ENCODE results near the gene COMMD10. TPM values are rescaled to one million over a fixed set of nuclear protein-coding genes. Genes with fewer than 3 reads are reported as not detected.
"Not testable (repeated sequence)": the region's sequence is repeated elsewhere in the genome, so short reads cannot be mapped to it uniquely, and the experiment has no call there.

Gene COMMD10
- 27.0 TPM for polyA plus RNA-seq (ENCODE audit: insufficient read length)

DNA sequence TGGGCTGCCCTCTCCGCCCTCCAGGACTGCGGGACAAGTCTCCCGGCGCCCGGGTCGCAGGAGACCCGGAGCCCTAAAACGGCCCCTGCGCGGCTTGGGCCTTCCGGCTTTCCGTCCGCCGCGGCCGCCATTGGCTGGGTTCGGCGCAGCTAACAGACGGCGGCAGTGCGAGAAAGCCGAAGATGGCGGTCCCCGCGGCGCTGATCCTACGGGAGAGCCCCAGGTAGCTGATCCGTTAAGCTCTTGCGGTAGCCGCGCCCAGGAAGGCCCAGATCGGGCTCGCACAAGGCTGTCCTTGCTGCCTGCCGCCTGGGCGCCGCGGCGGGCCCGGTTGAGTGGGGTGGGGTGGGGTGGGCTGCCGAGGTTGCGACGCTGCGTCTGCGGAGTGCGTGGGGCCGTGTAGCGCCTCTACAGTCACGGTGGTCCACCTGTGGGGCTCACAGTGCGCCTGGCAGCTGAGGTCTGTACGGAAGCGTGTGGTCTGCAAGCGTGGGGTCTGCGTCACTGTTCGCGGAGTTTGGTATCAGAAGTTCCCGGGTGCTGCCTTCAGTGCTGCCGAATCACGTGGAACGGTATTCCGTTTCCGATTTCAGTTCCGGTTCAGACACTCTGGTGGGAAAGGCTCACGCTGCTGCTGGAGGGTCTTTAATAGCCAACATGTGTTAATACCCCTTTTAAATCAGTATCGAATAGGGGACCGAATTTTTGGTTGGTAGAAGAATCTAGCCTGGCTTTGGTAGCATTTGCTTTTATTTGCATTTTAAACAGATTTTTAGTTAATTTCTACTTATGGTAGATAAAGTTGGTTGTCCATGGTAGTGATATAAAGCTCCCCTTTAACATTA is at the start of gene COMMD10:
Gene COMMD10, plus strand, starts transcription at position 155 of the 845 bp plus-strand sequence.
- DNase-seq (ENCODE audit: low read depth): peak; percentile 83

DNA sequence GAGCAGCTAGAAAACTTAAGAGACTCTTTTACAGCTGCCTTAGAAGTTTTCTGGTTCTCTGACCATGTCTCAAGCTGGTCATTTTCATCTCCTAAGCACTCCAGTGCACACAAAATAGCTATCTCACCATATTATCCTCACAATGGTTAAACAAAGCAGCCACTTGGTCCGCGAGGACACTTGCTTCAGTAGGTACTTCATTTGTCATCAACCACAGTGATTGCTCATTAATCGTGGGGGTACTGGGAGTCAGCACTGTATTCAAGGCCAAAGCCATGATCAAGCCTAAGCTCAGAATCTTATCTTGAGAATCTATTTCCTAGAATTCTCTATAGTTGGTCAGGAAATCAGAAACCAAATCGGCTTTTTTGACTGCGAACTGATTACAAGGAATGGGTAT is 49.7 kb upstream of the COMMD10 start:
- no peak for DNase-seq (ENCODE audit: low read depth)

DNA sequence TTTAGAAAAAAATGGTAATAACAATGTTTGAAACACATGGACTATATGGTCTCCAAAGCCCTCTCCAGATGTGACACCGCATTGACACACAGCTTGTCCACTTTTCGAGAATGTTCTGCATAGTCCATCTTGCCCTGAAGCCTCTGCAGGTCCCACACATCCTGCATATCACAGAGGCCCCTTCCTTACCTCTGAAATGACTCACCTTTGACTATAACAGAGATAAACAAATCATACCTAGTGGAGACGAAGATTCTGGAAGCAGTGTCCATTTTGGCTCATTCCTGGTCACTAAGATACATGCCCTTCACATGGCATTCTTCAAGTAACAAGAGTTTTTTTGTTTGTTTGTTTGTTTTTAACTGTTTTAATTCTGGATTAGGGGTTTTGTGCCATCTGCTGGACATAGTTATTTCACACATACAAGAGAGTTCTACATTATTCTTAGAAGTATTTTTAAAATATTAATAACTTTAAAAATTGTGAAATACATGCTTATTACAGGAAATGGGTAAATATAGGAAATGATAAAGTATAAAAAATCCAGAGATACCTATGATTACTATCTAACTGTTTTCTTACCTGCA is 47.5 kb upstream of the COMMD10 start:
- DNase-seq (ENCODE audit: low read depth): no peak

DNA sequence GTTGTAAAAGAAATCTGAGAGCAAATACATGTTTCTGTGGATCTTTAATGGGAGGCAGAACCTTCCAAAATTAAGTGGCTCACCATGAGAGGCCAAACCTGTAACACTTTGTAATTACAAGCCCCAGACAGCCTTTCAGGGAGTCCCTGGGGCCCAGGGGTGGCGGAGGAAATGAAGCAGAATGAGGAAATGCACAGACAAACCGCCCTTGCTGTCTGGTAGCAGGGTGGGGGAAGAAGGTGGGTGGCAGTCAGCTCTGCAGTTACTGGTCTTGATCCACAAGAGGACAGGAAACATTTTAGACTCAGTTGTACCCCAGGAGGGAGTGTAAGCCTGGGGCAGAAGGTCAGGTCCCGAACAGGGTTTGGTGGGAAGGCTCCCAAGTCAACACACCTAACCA is 46.0 kb upstream of the COMMD10 start:
- no peak for DNase-seq (ENCODE audit: low read depth)

DNA sequence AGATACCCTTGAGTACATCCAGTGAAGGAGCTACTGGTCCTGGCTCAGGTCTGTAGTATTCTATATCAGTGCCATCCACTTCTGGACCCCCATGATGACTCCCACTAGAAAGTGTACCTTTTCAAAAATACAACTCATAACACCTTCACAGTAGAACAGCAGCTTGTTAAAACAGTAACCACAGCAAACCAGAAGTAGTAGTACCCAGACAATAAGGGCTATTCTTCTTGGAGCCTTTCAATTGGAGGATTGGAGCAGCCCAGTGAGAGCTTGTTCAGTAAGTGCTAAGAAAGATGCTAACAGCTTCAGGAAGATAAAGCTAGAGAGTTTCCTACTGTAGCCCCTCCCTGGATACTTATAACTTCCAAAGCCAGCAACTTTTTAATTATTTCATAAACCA is 42.5 kb upstream of the COMMD10 start:
- DNase-seq (ENCODE audit: low read depth): no peak

DNA sequence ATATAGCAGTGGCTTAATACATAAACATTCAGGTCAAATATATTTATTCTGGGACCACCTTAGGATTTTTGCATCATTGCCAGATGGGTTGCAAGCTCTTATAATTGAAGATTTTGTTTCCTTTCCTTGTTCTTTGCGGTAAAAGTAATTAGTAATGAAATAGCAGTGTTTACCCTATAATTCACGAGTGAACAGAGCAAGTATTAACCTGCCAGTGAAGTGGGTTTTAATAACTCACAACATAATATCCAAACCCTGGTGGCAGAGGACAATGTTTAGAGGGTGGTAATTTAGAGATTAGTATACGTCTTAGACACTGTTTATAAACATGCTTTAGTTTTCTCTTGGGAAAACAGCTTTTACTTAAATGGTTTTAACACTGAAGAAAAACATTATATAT is 40.8 kb upstream of the COMMD10 start:
- no peak for DNase-seq (ENCODE audit: low read depth)

DNA sequence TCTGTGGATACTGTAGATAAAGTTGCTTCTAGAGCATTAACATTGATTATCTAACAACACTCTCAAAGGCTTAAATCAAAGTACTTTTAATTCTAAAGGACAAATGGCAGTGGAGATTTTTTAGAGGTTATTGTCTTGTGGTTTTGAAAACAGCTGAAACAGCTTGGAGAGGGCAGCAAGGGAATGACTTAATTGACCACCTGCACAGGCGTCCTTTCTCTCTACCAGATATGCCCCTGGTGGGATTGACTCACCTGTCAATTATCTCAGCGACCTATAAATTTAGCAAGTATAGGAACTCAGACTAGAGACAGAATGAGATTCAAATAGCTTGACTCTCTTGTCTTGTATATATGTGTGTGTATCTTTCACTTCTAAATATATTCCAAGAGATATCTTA is 39.0 kb upstream of the COMMD10 start:
- DNase-seq (ENCODE audit: low read depth): no peak

DNA sequence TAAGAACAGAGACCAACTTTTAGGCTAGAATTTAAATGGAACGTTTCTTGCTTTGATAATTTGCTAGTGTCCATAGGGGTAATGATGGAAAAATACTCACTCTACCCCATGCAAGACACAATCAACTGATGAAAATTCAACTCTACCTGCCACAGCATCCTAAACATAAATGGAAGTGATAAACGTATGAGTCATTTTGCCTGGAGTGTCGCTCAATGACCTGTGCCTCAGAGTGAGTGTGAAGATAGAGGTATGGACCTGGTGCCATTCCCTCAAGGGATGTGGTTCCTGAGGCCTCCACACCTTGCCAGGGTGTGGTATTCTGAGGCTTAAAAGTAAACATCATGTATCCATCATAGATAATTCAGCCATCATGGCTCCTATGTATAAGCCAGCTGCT is 38.6 kb upstream of the COMMD10 start:
- DNase-seq (ENCODE audit: low read depth): no peak

DNA sequence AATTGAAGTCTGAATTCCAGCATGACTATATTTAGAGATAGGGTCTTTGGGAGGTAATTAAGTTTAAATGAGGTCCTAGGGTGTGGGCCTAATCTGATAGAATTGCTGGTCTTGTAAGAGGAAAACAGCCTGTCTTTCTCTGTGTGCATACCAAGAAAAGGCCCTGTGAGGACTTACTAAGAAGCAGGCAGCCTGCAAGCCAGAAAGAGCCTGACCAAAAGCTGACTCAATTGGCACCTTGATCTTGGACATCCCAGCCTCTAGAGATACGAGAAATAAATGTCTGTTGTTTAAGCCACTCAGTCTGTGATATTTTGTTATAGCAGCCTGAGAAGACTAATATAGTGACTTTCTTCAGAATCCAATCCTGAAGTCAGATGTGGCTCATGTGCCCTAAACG is 38.0 kb upstream of the COMMD10 start:
- DNase-seq (ENCODE audit: low read depth): no peak

DNA sequence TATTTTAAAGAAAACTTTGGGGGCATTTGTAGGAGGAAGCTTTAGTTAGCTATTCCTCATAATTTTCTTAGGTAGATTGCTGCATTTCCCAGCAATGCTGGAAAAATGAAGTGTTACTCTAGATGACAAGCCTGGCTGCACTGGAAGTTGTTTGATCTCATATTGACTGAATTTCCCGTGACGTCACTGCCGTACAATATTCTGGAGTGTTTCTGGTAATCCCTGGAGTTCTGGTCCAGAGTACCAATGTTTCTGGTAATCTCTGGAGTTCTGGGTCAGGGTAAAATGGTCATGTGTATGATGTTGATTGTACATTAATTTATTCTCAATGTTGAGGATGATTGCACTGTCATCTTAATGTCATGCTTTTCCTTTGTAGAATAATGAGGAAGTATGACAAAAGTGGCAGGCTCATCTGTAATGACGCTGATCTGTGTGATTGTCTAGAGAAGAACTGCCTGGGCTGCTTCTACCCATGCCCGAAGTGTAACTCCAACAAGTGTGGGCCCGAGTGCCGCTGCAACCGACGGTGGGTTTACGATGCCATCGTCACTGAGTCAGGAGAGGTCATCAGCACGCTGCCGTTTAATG is 26.4 kb upstream of the COMMD10 start:
- no peak for DNase-seq (ENCODE audit: low read depth)

DNA sequence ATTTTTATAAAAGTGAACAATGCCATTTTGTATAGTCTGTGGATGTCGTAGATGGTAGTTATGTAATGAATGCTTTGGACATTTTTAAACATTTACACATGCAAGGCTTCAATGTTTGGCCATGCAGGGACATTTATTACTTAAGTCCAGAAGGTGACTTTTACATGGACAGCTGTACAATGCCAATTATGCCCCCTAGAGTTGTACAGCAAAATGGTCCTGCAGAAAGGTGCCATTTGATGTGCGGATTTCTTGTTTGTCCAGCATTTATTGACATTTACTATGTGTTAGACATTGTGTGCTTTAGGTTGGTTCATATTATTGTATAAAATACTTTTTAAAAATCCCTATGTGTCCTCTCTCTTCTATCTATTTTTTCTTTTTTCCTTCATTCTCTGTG is 22.5 kb upstream of the COMMD10 start:
- no peak for DNase-seq (ENCODE audit: low read depth)

DNA sequence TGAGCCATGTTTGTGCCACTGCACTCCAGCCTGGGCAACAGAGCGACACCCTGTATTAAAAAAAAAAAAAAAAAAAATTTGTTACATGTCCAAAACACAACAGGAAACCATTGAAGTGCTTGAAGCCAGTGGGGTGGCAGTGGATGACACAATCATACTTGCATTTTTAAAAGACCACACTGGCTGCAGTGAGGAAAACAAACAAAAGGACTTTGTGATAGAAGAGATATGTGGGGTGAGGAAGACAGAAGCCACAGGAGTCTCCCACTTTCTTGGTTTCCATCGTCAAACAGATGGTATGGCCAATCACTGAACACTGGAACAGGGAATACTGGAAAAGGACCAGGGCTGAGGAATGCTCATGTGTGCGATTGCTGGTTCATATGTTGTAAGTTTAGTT is 20.9 kb upstream of the COMMD10 start:
- DNase-seq (ENCODE audit: low read depth): no peak

DNA sequence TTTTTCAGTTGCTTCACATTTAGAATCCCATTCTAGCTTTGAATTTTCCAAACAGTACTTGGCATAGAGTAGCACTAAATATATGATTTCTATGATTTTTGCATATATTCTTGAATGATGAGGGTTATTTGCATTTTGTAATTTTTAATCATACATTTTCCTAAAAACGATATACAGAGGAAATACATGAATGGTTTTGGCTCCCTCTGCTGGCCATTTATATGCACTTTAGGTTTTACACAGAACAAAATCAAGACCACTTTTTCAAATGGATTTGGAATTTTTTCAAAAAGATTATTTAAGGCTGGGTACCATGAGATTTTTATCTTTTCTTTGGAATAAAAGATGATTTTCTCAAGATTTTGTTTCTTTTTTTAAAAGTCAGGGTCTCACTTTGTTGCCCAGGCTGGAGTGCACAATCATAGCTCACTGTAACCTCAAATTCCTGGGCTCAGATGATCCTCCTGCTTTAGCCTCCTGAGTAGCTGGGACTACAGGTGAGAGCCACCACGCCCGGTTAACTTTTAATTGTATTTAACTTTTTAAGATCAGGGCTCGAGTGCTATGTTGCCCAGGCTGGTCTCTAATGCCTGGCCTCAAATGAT is 16.7 kb upstream of the COMMD10 start:
- DNase-seq (ENCODE audit: low read depth): peak; percentile 59

DNA sequence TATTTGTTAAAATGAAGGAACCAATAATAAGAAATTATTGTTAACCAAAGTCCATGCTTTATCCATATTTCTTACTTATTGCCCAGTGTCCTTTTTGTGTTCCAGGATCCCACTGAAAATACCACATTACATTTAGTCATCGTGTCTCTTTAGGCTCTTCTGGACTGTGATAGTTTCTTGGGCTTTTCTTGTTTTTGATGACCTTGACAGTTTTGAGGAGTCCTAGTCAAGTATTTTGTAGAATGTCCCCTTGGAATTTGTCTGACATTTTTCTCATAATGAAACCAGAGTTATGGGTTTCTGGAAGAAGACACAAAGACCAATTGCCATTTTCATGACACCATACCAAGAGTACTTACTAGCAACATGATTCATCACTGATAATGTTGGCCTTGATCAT is 13.6 kb upstream of the COMMD10 start:
- no peak for DNase-seq (ENCODE audit: low read depth)

DNA sequence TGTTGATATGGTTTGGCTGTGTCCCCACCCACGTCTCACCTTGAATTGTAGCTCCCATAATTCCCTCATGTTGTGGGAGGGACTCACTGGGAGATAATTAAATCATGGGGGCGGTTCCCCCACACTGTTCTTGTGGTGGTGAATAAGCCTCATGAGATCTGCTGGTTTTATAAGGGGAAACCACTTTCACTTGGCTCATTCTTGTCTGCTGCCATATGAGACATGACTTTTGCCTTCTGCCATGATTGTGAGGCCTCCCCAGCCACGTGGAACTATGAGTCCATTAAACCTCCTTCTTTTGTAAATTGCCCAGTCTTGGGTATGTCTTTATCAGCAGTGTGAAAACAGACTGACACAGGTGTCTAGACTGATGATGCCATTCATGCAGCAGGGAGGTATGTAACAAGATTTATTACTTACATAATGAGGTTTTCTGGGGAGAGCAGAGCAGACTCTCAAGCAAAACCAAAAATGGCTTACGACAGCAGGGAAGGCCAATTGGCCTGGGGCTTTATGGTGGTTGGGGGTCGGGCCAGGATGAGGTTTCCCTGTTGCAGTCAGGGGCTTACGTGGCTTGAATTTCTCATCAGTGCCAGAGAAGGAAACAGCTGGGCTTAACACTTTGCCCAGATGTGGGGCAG is 9.5 kb upstream of the COMMD10 start:
- no peak for DNase-seq (ENCODE audit: low read depth)

DNA sequence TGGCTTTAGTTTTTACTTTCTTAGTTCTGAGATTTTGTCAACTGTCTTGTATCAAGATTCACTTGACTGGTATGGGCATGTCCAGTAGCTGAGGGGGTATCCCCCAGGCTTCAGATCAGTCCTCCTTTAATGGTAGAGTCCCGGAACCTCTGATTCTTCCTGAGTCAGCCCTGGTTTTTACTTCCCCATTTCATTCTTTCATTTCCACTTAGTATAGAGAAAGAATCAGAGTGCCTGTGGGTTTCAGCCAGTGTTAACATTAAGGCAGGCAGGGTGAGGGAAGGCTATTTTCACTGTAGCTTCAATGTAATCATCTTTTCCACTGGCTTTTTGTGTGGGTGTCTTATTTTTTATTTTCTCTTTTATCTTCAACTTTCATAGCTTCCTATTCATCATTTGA is 8.3 kb upstream of the COMMD10 start:
- no peak for DNase-seq (ENCODE audit: low read depth)

DNA sequence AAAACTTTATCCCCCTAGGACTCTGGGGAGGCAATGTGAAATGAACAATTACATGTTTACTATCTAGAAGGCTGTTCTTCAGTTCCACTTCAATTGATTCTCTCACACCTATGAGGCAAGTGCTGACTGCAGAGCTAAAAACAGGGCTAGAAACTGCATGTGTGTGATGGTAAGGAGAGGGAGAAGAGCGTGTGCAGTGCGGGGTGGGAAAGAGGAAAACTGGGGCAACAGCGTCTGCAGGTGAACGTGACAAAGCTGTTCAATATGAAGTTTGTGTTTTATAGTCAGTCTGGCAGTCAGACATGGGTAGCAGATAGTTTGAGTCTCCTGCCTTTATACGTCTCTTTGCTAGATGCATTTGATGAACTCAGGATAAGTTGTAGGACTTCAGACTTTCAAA is 6.6 kb upstream of the COMMD10 start:
- DNase-seq (ENCODE audit: low read depth): no peak

DNA sequence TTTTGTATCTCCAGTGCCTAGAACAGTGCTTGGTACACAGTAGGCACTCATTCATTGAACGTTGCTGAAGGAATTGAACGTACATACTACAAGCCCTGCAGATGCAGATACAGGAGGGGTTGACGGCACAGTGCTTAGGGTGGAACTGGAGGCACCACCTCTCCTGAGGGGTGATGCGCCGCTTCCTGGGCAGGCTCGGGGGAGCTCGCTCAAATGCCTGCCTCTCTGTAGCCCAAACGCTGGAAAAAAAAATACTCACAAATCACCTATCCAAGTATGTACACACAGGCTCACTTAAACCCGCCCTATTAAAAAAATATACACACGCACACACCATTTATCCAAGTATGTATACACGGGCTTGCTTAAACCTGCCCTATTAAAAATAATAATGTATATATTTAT is 536 bp upstream of the COMMD10 start:
- no peak for DNase-seq (ENCODE audit: low read depth)

DNA sequence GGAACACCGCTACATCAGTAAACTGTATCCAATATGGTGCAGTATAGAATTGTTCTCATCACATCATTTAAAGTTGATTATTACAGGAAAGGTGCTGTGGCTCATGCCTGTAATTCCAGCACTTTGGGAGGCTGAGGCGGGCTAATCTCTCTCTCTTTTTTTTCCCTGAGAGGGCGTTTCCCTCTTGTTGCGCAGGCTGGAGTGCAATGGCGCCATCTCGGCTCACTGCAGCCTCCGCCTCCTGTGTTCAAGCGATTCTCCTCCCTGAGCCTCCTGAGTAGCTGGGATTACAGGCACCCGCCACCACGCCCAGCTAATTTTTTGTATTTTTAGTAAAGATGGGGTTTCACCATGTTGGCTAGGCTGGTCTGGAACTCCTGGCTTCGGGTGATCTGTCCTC is 1.5 kb downstream of the COMMD10 start:
- DNase-seq (ENCODE audit: low read depth): not testable (repeated sequence)

DNA sequence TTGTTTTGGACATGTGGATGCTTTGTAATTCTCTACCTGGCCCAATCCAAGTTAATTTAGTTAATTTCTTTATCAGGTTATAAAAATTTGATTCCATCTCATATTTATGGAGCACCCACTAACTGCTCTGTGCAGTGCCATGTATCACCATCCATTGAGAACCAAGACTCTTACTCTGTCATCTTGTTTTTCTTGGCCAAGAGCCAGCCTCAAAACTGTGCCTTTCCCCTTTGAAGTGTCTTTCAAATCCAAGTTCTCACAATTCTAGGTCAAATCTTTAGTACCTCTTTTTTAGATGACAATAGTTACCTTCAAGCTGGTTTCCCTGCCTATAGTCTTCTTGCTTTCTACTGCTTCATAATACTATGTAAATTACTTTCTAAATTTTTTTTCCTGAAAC is 3.2 kb downstream of the COMMD10 start:
- no peak for DNase-seq (ENCODE audit: low read depth)

DNA sequence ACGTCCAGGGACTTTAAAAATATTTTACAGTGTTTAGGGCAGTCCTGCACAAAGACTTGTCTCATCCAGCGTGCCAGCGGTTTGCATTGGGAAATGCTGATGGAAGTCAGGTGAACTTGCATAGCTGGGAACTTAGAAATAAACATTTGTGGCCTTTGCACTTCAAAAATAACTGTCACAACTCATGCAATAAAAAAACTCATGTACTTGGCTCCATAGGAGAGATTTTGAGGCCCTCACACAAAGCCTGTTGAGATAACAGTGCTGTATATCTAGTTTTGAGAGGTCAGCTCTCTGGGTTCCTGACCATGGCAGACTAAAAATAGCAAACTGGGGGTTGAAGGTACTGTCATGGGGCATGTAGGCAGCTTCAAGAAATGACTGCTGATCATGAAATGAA is 5.5 kb downstream of the COMMD10 start:
- DNase-seq (ENCODE audit: low read depth): no peak

DNA sequence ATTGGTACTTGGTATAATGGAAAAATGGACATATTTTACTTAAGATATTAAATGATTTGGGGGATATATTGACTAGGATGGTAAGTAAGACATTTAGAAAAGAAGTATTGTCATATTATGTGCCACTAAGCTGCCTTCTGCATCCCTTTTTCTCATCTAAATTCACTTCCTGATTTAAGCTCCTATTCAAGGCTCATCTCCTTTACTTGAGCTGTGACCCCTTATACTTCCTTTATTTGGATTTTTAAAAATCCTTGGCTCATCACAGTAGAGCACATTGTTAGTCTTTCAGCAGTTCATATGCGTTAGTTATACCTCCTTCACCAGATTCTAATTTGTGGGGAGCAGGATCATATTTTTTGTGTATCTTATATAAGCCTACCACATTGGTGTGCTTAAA is 6.6 kb downstream of the COMMD10 start:
- no peak for DNase-seq (ENCODE audit: low read depth)

All from forelimb muscle (tissue), 1 donor.